CD8-positive, alpha-beta memory T cell (primary cell): ENCODE measurements around the gene GOT1. TPM values are rescaled to one million over a fixed set of nuclear protein-coding genes. Genes with fewer than 3 reads are reported as not detected.

Experiments used
- CTCF ChIA-PET: fragments of 350-600 bp; sonication (Branson Sonifier 250); formaldehyde crosslinking; loops from one replicate; lab custom pipeline; 2021; ENCODE audit warnings: antibody characterized with exemption; lab: Charles Lee
- POLR2A ChIA-PET: fragments of 350-600 bp; sonication (Branson Sonifier 250); formaldehyde crosslinking; loops from one replicate; lab custom pipeline; 2021; ENCODE audit warnings: antibody characterized with exemption; lab: Charles Lee
- DNase-seq, 5 donors: peaks; one replicate each; pipeline versions ENCODE4 v3.0.0 to v3.0.0-alpha.2; 2020 to 2022; ENCODE audit warnings: mixed read lengths in 1 of 5
- H3K27ac ChIP-seq: one replicate; pipeline ENCODE4 v1.7.0; 2013; ENCODE audit warnings: low read depth, mild to moderate bottlenecking, low read length, moderate library complexity
- H3K27me3 ChIP-seq: 2 replicates; pipeline ENCODE4 v1.7.0; 2013; ENCODE audit warnings: low read length, mild to moderate bottlenecking; ENCODE audit not compliant: insufficient read depth, poor library complexity, severe bottlenecking
- H3K36me3 ChIP-seq: 2 replicates; pipeline ENCODE4 v1.7.0; 2013; ENCODE audit warnings: mild to moderate bottlenecking, low read length, moderate library complexity; ENCODE audit not compliant: insufficient read depth
- H3K4me1 ChIP-seq: 2 replicates; pipeline ENCODE4 v1.7.0; 2013; ENCODE audit warnings: mild to moderate bottlenecking, low read length, moderate library complexity; ENCODE audit not compliant: insufficient read depth
- H3K4me3 ChIP-seq: 2 replicates; pipeline ENCODE4 v1.7.0; 2013; ENCODE audit warnings: mild to moderate bottlenecking, low read length
- H3K9me3 ChIP-seq: 2 replicates; pipeline ENCODE4 v1.7.0; 2013; ENCODE audit warnings: mild to moderate bottlenecking, low read length
- H3K27ac Mint-ChIP-seq, 8 donors: one replicate each; pipeline ENCODE4 v1.8.0; 2020 to 2021; ENCODE audit warnings: mixed read lengths in 8 of 8, mild to moderate bottlenecking in 6 of 8, inconsistent platforms in 3 of 8, moderate library complexity in 3 of 8
- H3K27me3 Mint-ChIP-seq, 2 donors: one replicate each; pipeline ENCODE4 v1.8.0; 2020 to 2021; ENCODE audit warnings: mixed read lengths in 2 of 2, mild to moderate bottlenecking in 1 of 2, moderate library complexity in 1 of 2
- H3K36me3 Mint-ChIP-seq, 3 donors: one replicate each; pipeline ENCODE4 v1.8.0; 2020 to 2021; ENCODE audit warnings: mixed read lengths in 3 of 3, inconsistent platforms in 1 of 3, mild to moderate bottlenecking in 1 of 3
- H3K4me1 Mint-ChIP-seq, 3 donors: one replicate each; pipeline ENCODE4 v1.8.0; 2020 to 2021; ENCODE audit warnings: mixed read lengths in 3 of 3, inconsistent platforms in 1 of 3, mild to moderate bottlenecking in 1 of 3
- H3K4me3 Mint-ChIP-seq, 7 donors: one replicate each; pipeline ENCODE4 v1.8.0; 2020 to 2021; ENCODE audit warnings: mixed read lengths in 7 of 7, mild to moderate bottlenecking in 6 of 7, moderate library complexity in 4 of 7, inconsistent platforms in 2 of 7
- H3K9me3 Mint-ChIP-seq, 5 donors: one replicate each; pipeline ENCODE4 v1.8.0; 2020 to 2022; ENCODE audit warnings: mixed read lengths in 5 of 5, mild to moderate bottlenecking in 3 of 5, moderate library complexity in 2 of 5, inconsistent platforms in 1 of 5
- polyA plus RNA-seq: library from polyadenylated mRNA; unstranded; fragments of 300-500 nt; fragmentation: Illumina TruSeq; gene quantifications from one replicate; pipeline ENCODE4 v1.2.3, GENCODE V29; 2021
- total RNA-seq, 2 experiments: library from RNA; stranded (reverse); gene quantifications; one replicate each; pipeline ENCODE4 v1.2.3, GENCODE V29; 2021

GOT1 gene
- total and polyA plus RNA-seq, 3 experiments from 2014 or later: 24.6 to 33.4 (median 32.9) TPM

DNA sequence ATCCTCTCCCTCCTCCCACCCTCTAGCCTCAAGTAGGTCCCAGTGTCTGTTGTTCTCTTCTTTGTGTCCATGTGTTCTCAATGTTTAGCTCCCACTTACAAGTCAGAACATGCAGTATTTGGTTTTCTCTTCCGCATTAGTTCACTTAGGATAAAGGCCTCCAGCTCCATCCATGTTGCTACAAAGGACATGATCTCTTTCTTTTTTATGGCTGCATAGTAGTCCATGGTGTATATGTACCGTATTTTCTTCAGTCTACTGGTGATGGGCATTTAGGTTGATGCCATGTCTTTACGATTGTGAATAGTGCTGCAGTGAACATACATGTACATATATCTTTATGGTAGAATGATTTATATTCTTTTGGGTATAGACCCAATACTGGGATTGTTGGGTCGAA, 1.6 kb upstream of the GOT1 start:
- Histone ChIP-seq H3K27ac (no peak overlapping the region), H3K27me3 (no peaks in the 10 kb centered on the region), H3K9me3 (no peaks in the 10 kb centered on the region), H3K36me3 (no peaks in the 10 kb centered on the region), H3K4me1 (peaks cover 18% of the 10 kb centered on the region), H3K4me3 (no peak overlapping the region)
- POLR2A ChIA-PET: no interaction called here
- CTCF ChIA-PET: interaction anchor here (2.1 kb wide), 1 partner anchor 180 kb away, joined by 6 read pairs; no protein-coding TSS in a partner anchor
- Mint-ChIP-seq H3K9me3 (no peaks in the 10 kb centered on the region), H3K27ac (peak overlapping the region in 7 of 8 donors; percentile 48 to 96 (median 66)), H3K4me3 (peak overlapping the region; percentile 72 to 99 (median 98)), H3K4me1 (peaks cover 39 to 51% (median 47%) of the 10 kb centered on the region in 3 donors), H3K36me3 (peaks cover 0 to 17% (median 2%) of the 10 kb centered on the region in 3 donors), H3K27me3 (peaks cover 0 to 4% of the 10 kb centered on the region in 2 donors)
- DNase-seq: no peak

DNA sequence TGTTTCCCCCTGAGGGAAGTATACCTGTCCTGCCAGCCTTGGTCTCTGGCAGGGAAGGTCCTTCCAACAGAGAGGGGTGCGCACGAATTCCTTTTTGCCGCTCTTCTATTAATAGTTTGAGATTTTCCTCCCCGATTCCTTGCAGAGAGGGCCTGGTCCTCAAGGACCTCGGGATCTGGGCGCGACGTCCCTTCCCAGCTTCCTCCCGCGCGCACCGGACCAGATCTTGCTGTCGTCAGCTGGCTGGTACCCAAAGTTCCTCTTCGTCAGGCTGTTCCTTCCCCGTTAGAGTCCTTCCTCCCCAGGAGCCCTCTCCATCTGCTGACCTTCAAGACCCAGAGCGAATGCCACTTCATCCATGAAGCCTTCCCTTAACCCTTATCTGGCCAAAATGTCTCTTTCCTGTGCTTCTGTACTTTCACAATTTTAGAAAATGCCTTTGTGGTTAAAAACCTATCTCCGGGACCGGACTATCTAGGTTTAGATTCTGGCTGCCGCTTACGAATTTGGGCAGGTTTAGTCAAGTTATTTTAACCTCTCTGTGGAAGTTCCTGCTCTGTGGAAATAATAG, 851 bp upstream of the GOT1 start:
- Histone ChIP-seq H3K27me3 (no peaks in the 10 kb centered on the region), H3K4me1 (peaks cover 18% of the 10 kb centered on the region), H3K9me3 (no peaks in the 10 kb centered on the region), H3K4me3 (peak overlapping the region; percentile 89), H3K36me3 (no peaks in the 10 kb centered on the region), H3K27ac (peak overlapping the region; percentile 68)
- peak in 1 of 5 donors; percentile 44 for DNase-seq
- Mint-ChIP-seq H3K4me1 (peaks cover 36 to 51% (median 47%) of the 10 kb centered on the region in 3 donors), H3K27me3 (peaks cover 0 to 4% of the 10 kb centered on the region in 2 donors), H3K9me3 (no peaks in the 10 kb centered on the region), H3K36me3 (peaks cover 0 to 17% (median 2%) of the 10 kb centered on the region in 3 donors), H3K27ac (peak overlapping the region; percentile 91 to 98 (median 96)), H3K4me3 (peak overlapping the region; percentile 93 to 99 (median 98))
- ChIA-PET POLR2A (interaction anchor here (1.4 to 1.6 kb wide), 3 partner anchors 188 to 301 kb away, joined by 4 to 14 read pairs (median 7); partner anchors contain the start of genes COX15, CUTC and SLC25A28), CTCF (interaction anchor here (1.1 to 2.1 kb wide), 4 partner anchors 38 to 222 kb away, joined by 3 to 6 read pairs (median 3); no protein-coding TSS in a partner anchor)

DNA sequence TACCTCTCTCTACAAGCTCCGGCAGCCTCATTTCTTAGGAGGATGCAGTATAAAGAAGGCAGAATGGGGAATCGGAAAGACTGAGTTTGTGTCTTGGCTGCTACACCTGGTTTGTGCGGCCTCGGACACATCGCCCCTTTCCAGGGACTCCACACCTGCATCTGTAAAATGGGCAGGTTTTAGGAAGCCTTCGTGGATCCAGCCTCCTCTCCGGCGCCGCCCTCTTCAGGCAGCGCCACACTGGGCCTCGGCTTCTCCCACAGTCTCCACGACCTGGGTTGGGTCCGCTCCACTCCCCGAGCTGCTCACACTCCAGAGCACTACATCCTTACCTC, 341 bp downstream of the GOT1 start:
- H3K9me3 Mint-ChIP-seq: no peaks in the 10 kb centered on the region
- H3K4me1 ChIP-seq: peaks cover 18% of the 10 kb centered on the region
- no peaks in the 10 kb centered on the region for H3K27me3 ChIP-seq
- ChIA-PET CTCF (interaction anchor here (0.8 to 2.1 kb wide), 4 partner anchors 38 to 224 kb away, joined by 3 to 6 read pairs (median 3); no protein-coding TSS in a partner anchor), POLR2A (interaction anchor here (1.4 to 1.6 kb wide), 3 partner anchors 189 to 302 kb away, joined by 4 to 14 read pairs (median 7); partner anchors contain the start of genes COX15, CUTC and SLC25A28)
- H3K27ac Mint-ChIP-seq: peak overlapping the region; percentile 91 to 98 (median 96)
- no peak for DNase-seq
- peaks cover 33 to 48% (median 43%) of the 10 kb centered on the region in 3 donors for H3K4me1 Mint-ChIP-seq
- H3K9me3 ChIP-seq: no peaks in the 10 kb centered on the region
- peaks cover 0 to 4% of the 10 kb centered on the region in 2 donors for H3K27me3 Mint-ChIP-seq
- peaks cover 0 to 24% (median 7%) of the 10 kb centered on the region in 3 donors for H3K36me3 Mint-ChIP-seq
- H3K4me3 ChIP-seq: peak overlapping the region; percentile 89
- H3K27ac ChIP-seq: peak overlapping the region; percentile 79
- H3K36me3 ChIP-seq: no peaks in the 10 kb centered on the region
- peak overlapping the region; percentile 93 to 99 (median 98) for H3K4me3 Mint-ChIP-seq

DNA sequence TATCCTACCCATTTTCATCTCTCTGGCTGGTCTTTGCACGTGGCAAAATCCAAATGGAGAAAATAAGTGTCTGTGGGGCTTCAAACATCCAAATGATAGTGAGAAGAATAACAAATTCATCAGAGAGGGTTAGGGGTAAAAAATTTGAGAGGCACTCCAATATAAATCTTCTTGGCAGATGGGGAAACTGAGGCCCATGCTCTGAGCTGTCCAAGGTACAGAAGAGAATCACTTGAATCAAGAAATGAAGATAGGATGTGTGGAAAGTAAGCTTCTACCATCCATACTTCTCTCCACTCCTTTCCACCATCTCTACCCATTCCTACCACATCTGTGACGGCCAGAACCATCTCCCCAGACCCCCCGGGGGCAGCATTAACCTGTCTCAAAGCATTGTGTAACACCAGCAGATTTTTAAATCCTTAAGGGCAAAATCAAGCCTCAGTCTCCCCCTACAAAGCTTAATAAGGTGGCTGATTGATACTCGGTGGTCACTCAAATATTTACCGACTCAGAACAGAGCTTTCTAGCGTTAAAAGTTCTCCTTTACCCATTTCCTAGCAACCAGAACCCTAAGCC, 818 bp downstream of the GOT1 start:
- Histone ChIP-seq H3K4me3 (peak overlapping the region; percentile 89), H3K4me1 (peaks cover 18% of the 10 kb centered on the region), H3K27me3 (no peaks in the 10 kb centered on the region), H3K36me3 (no peaks in the 10 kb centered on the region), H3K27ac (peak overlapping the region; percentile 79), H3K9me3 (no peaks in the 10 kb centered on the region)
- Mint-ChIP-seq H3K4me3 (peak overlapping the region; percentile 93 to 99 (median 98)), H3K9me3 (no peaks in the 10 kb centered on the region), H3K4me1 (peaks cover 32 to 47% (median 41%) of the 10 kb centered on the region in 3 donors), H3K27me3 (peaks cover 0 to 4% of the 10 kb centered on the region in 2 donors), H3K36me3 (peaks cover 0 to 27% (median 9%) of the 10 kb centered on the region in 3 donors), H3K27ac (peak overlapping the region; percentile 56 to 98 (median 96))
- ChIA-PET POLR2A (no interaction called here), CTCF (interaction anchor here (0.8 kb wide), 1 partner anchor 37 kb away, joined by 3 read pairs; no protein-coding TSS in a partner anchor)
- DNase-seq: no peak

DNA sequence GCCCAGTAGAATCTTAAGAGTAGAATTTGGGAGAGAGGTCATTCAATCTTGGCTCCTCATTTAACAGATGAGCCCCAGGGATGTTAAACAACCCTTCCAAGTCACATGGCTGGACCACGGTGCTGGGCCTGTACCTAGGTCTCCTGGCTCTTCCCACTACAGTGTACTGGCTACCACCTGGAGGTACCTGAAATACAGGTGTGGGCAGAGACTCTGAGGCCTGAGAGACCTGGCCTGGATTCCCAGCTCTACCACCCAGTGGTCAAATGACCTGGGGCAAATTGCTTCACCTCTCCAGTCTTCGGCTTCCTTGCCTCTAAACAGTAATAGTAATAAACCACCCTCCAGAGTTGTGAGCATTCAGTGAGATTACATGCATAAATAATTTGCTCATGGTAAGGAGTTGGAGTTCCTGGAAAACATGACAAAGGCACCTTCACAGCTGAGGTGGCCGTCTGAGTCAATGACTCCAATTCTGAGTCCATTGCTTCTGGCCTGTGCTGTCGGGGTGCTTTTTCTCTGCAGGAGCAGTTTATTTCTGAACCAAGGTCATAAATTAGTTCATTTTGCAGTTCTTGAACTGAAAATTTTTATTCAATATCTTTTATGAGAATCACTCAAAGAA, 2.7 kb downstream of the GOT1 start:
- no peak for DNase-seq
- no peaks in the 10 kb centered on the region for H3K9me3 Mint-ChIP-seq
- CTCF ChIA-PET: no interaction called here

DNA sequence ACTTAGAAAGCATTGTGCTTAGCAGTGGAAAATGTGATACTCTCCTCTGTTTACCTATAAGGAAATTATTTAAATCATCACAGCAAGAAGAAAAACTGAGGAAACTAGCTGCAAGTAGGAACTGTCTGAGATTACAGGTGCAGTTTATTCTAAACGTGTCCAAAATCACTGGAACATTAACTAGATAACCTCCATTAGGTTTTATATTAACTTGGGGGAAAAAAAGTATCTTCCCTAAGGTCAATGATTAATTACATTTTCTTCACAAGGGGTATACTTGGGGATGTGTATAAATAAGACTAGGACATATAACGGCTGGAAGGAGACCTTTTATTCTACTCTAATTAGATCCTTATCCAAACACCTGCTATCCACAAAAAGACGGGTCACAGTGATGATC, 3.7 kb downstream of the GOT1 start:
- Histone ChIP-seq H3K4me1 (peaks cover 13% of the 10 kb centered on the region), H3K27ac (no peak overlapping the region), H3K9me3 (no peaks in the 10 kb centered on the region), H3K27me3 (no peaks in the 10 kb centered on the region), H3K36me3 (no peaks in the 10 kb centered on the region), H3K4me3 (no peak overlapping the region)
- peak overlapping the region in 1 of 7 donors; percentile 40 for H3K4me3 Mint-ChIP-seq
- no peak for DNase-seq
- H3K27ac Mint-ChIP-seq: no peak overlapping the region
- peaks cover 0 to 4% of the 10 kb centered on the region in 2 donors for H3K27me3 Mint-ChIP-seq
- H3K4me1 Mint-ChIP-seq: peaks cover 21 to 26% (median 26%) of the 10 kb centered on the region in 3 donors
- POLR2A ChIA-PET: no interaction called here
- CTCF ChIA-PET: no interaction called here
- H3K9me3 Mint-ChIP-seq: no peaks in the 10 kb centered on the region
- H3K36me3 Mint-ChIP-seq: peaks cover 0 to 27% (median 12%) of the 10 kb centered on the region in 3 donors

More for the DNA sequence above, 2.7 kb downstream of the GOT1 start:
- no peak overlapping the region for H3K4me3 ChIP-seq
- peaks cover 0 to 26% (median 8%) of the 10 kb centered on the region in 3 donors for H3K36me3 Mint-ChIP-seq
- peaks cover 0 to 4% of the 10 kb centered on the region in 2 donors for H3K27me3 Mint-ChIP-seq
- H3K36me3 ChIP-seq: no peaks in the 10 kb centered on the region
- no peaks in the 10 kb centered on the region for H3K9me3 ChIP-seq
- POLR2A ChIA-PET: no interaction called here
- peaks cover 18% of the 10 kb centered on the region for H3K4me1 ChIP-seq
- no peaks in the 10 kb centered on the region for H3K27me3 ChIP-seq
- no peak overlapping the region for H3K27ac ChIP-seq
- H3K27ac Mint-ChIP-seq: no peak overlapping the region
- H3K4me3 Mint-ChIP-seq: no peak overlapping the region
- peaks cover 28 to 36% (median 35%) of the 10 kb centered on the region in 3 donors for H3K4me1 Mint-ChIP-seq

DNA sequence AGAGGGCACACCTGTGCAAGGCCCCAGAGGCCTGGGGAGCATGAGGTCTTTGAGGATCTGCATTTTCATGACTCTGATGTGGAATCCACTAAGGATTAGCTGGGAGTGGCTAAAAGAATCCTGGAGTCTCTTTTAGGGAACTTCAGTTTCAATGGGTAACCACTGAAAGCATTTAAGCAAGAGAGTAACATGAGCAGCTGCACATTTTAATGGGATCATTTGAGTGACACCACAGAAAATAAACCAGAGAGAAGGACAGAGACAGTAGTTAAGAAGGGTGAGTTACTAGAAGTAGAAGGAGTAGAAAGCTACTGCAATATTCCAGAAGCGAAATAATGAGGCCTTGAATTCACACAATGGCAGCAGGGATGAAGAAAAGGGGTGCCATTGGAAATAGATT, 5.2 kb downstream of the GOT1 start:
- POLR2A ChIA-PET: no interaction called here
- CTCF ChIA-PET: interaction anchor here (1.1 kb wide), 1 partner anchor 11 kb away, joined by 5 read pairs; no protein-coding TSS in a partner anchor
- no peak for DNase-seq
- no peaks in the 10 kb centered on the region for H3K27me3 ChIP-seq
- no peaks in the 10 kb centered on the region for H3K9me3 ChIP-seq
- H3K27ac Mint-ChIP-seq: peak overlapping the region in 1 of 8 donors; percentile 44
- peaks cover 7% of the 10 kb centered on the region for H3K4me1 ChIP-seq
- no peak overlapping the region for H3K27ac ChIP-seq
- H3K36me3 ChIP-seq: peaks cover 4% of the 10 kb centered on the region
- peaks cover 7 to 29% (median 15%) of the 10 kb centered on the region in 3 donors for H3K36me3 Mint-ChIP-seq
- no peaks in the 10 kb centered on the region for H3K9me3 Mint-ChIP-seq
- no peak overlapping the region for H3K4me3 ChIP-seq
- no peaks in the 10 kb centered on the region for H3K27me3 Mint-ChIP-seq
- H3K4me3 Mint-ChIP-seq: peak overlapping the region in 1 of 7 donors; percentile 45
- H3K4me1 Mint-ChIP-seq: peaks cover 11 to 17% (median 15%) of the 10 kb centered on the region in 3 donors
